GM12891 (cell line): Measurements from ENCODE around the gene CKMT2.

Source experiments
- PAX5 ChIP-seq: IDR thresholded peaks from 2 replicates; pipeline ENCODE4 v1.6.1; 2011; ENCODE audit warnings: low read length, moderate library complexity, mild to moderate bottlenecking; ENCODE audit not compliant: insufficient read depth, severe bottlenecking
- POLR2A ChIP-seq: IDR thresholded peaks from 2 replicates; pipeline ENCODE4 v1.6.1; 2011; ENCODE audit warnings: low read depth, low read length, control low read depth
- POLR2AphosphoS5 ChIP-seq: IDR thresholded peaks from 2 replicates; pipeline ENCODE4 v1.6.1; 2011; ENCODE audit warnings: low read depth, low read length, control low read depth
- POU2F2 ChIP-seq: IDR thresholded peaks from 2 replicates; pipeline ENCODE4 v1.6.1; 2011; ENCODE audit warnings: low read depth, mild to moderate bottlenecking, control low read depth, low read length, moderate library complexity
- TAF1 ChIP-seq: IDR thresholded peaks from 2 replicates; pipeline ENCODE4 v1.6.1; 2011; ENCODE audit warnings: low read depth, low read length, control low read depth

GRCh38 chr5:81247441-81247972 is 14.4 kb downstream of the CKMT2 start:
- TF ChIP-seq POLR2A = no peak
- TF ChIP-seq PAX5 = no peak
- TF ChIP-seq POLR2AphosphoS5 = no peak
- TF ChIP-seq TAF1 = no peak
- TF ChIP-seq POU2F2 = no peak
